ENCODE results near the gene NANP.

DNA sequence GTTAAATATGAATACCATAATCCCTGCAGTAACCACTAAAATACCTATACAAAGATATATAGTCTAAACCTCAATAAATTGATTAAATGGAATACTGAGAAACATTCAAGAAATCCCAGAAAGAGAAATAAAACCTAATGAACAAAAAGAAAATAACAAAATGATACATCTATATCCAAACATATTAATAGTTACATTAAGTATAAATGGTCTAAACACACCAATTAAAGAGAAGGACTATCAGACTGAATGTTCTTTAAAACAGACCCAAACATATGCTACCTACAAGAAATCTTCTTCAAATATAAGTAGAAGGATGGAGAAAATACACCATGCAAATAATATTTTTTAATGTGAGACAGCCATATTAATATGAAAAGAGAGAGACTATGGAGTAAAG is 60.5 kb downstream of the NANP start:
- no peak for TF ChIP-seq POLR2A (IDR thresholded peaks at IDR 0.05; ENCODE audit: low read depth, low read length)
- TF ChIP-seq POLR2AphosphoS5 (IDR thresholded peaks at IDR 0.05; ENCODE audit: low read depth, low read length): no peak
